ENCODE measurements around the gene DAPK1.

DAPK1 gene

GRCh38 chr9:87718852-87719612 is 221.4 kb downstream of the DAPK1 start:
- TF ChIP-seq ZEB2 (tag by site-specific recombination; IDR thresholded peaks at IDR 0.05), result no peak
- TF ChIP-seq MZF1 (tag by site-specific recombination; IDR thresholded peaks at IDR 0.05; ENCODE audit: borderline replicate concordance), result peak; percentile 15; the same call in 1 of the 2 replicates
- ChIA-PET CTCF (no interaction called here), POLR2A (no interaction called here)
- Histone ChIP-seq H3K4me3 (ENCODE audit: low read depth, low read length) (no peak overlapping the region), H3K4me1 (ENCODE audit: control insufficient read depth, insufficient read depth, low read length) (no peaks in the 10 kb centered on the region), H3K36me3 (ENCODE audit: control insufficient read depth in 2 of 2, insufficient read depth in 1 of 2, low read length in 2 of 2) (no peaks in the 10 kb centered on the region), H3K27ac (ENCODE audit: extremely low read depth, low read depth, low read length) (no peak overlapping the region), H3K9me3 (ENCODE audit: control insufficient read depth, insufficient read depth, low read depth, low read length) (no peaks in the 10 kb centered on the region)

GRCh38 chr9:87720173-87720572 is 222.5 kb downstream of the DAPK1 start:
- H3K4me1 ChIP-seq (ENCODE audit: control insufficient read depth, insufficient read depth, low read length), result no peaks in the 10 kb centered on the region
- no peaks in the 10 kb centered on the region for H3K36me3 ChIP-seq (ENCODE audit: control insufficient read depth in 2 of 2, insufficient read depth in 1 of 2, low read length in 2 of 2)
- H3K27ac ChIP-seq (ENCODE audit: extremely low read depth, low read depth, low read length), result no peak overlapping the region
- TF ChIP-seq ZNF391 (tag by site-specific recombination; IDR thresholded peaks at IDR 0.05; ENCODE audit: borderline replicate concordance, low read depth), result no peak
- no peak for TF ChIP-seq ZNF677 (tag by site-specific recombination; IDR thresholded peaks at IDR 0.05)
- TF ChIP-seq ZNF501 (tag by site-specific recombination; IDR thresholded peaks at IDR 0.05), result no peak
- no peak for TF ChIP-seq ZNF626 (tag by site-specific recombination; IDR thresholded peaks at IDR 0.05)
- TF ChIP-seq ZBTB11 (tag by site-specific recombination; conservative IDR thresholded peaks at IDR 0.05; ENCODE audit: low read depth), result no peak
- no peak for TF ChIP-seq ZNF350 (tag by site-specific recombination; IDR thresholded peaks at IDR 0.05)
- TF ChIP-seq ZNF747 (tag by site-specific recombination; IDR thresholded peaks at IDR 0.05), result no peak
- TF ChIP-seq ZNF266 (tag by site-specific recombination; IDR thresholded peaks at IDR 0.05; ENCODE audit: low read depth), result no peak
- TF ChIP-seq ZNF239 (tag by site-specific recombination; IDR thresholded peaks at IDR 0.05), result no peak
- no peak for TF ChIP-seq ZNF16 (tag by site-specific recombination; IDR thresholded peaks at IDR 0.05; ENCODE audit: low read depth)
- no peak for TF ChIP-seq BCL11A (tag by site-specific recombination; IDR thresholded peaks at IDR 0.05; ENCODE audit: low read depth)
- TF ChIP-seq ZNF2 (tag by site-specific recombination; IDR thresholded peaks at IDR 0.05), result no peak
- TF ChIP-seq FEZF1 (tag by site-specific recombination; IDR thresholded peaks at IDR 0.05), result no peak
- no peak for TF ChIP-seq ZFP3 (tag by site-specific recombination; IDR thresholded peaks at IDR 0.05; ENCODE audit: low read depth)
- TF ChIP-seq ZNF18 (tag by site-specific recombination; IDR thresholded peaks at IDR 0.05), result no peak
- H3K4me3 ChIP-seq (ENCODE audit: low read depth, low read length), result no peak overlapping the region
- H3K9me3 ChIP-seq (ENCODE audit: control insufficient read depth, insufficient read depth, low read depth, low read length), result no peaks in the 10 kb centered on the region
- ChIA-PET POLR2A (no interaction called here), CTCF (no interaction called here)
